Neural cell (in vitro differentiated cells): ENCODE measurements around the gene SAMD3. TPM values are rescaled to one million over a fixed set of nuclear protein-coding genes. Genes with fewer than 3 reads are reported as not detected.
"Not testable (repeated sequence)": the region's sequence is repeated elsewhere in the genome, so short reads cannot be mapped to it uniquely, and the experiment has no call there.

Experiments
- H2AFZ ChIP-seq: fragments of 200-600, 300-800 bp; sonication (generic), shearing (Covaris generic); 2 replicates; pipeline ENCODE4 v1.6.0; 2014; ENCODE audit warnings: low read depth, mild to moderate bottlenecking, antibody characterized with exemption, low read length, moderate library complexity
- H3F3A ChIP-seq: fragments of 200-600 bp; shearing (Covaris generic); 2 replicates; pipeline ENCODE4 v1.6.1; 2016; ENCODE audit warnings: mild to moderate bottlenecking, moderate library complexity, mixed read lengths, antibody characterized with exemption, low read length; ENCODE audit not compliant: insufficient read depth, poor library complexity, severe bottlenecking
- H3K27ac ChIP-seq: fragments of 200-600, 300-800 bp; sonication (generic), shearing (Covaris generic); 2 replicates; pipeline ENCODE4 v1.5.1; 2014; ENCODE audit warnings: mild to moderate bottlenecking, low read length, moderate library complexity
- H3K27me3 ChIP-seq: fragments of 300-800, 200-600 bp; sonication (generic), shearing (Covaris generic); 2 replicates; pipeline ENCODE4 v1.6.0; 2014; ENCODE audit warnings: mild to moderate bottlenecking, low read depth, low read length, moderate library complexity; ENCODE audit not compliant: insufficient read depth
- H3K36me3 ChIP-seq: fragments of 300-800, 200-600 bp; sonication (generic), shearing (Covaris generic); 2 replicates; pipeline ENCODE4 v1.5.1; 2014; ENCODE audit warnings: mild to moderate bottlenecking, antibody characterized with exemption, low read length, moderate library complexity; ENCODE audit not compliant: insufficient read depth
- H3K4me2 ChIP-seq: fragments of 300-800, 200-600 bp; sonication (generic), shearing (Covaris generic); 2 replicates; pipeline ENCODE4 v1.6.0; 2014; ENCODE audit warnings: mild to moderate bottlenecking, low read length
- H3K4me3 ChIP-seq: fragments of 300-800, 200-600 bp; sonication (generic), shearing (Covaris generic); 2 replicates; pipeline ENCODE4 v1.5.1; 2014; ENCODE audit warnings: mild to moderate bottlenecking, low read length, moderate library complexity
- H3K79me2 ChIP-seq: fragments of 200-600 bp; shearing (Covaris generic); replicated peaks from 2 replicates; pipeline ENCODE4 v1.6.0; 2014; ENCODE audit warnings: mild to moderate bottlenecking, low read length, moderate library complexity; ENCODE audit not compliant: insufficient read depth
- H3K9ac ChIP-seq: fragments of 300-800, 200-600 bp; sonication (generic), shearing (Covaris generic); 2 replicates; pipeline ENCODE4 v1.6.1; 2016; ENCODE audit warnings: mild to moderate bottlenecking, low read length, mixed read lengths
- H3K9me2 ChIP-seq: fragments of 200-600 bp; shearing (Covaris generic); 2 replicates; pipeline ENCODE4 v1.6.1; 2016; ENCODE audit warnings: mild to moderate bottlenecking, low read length, mixed read lengths; ENCODE audit not compliant: insufficient read depth
- H3K9me3 ChIP-seq: fragments of 200-600, 300-800 bp; sonication (generic), shearing (Covaris generic); 2 replicates; pipeline ENCODE4 v1.6.1; 2016; ENCODE audit warnings: mild to moderate bottlenecking, mixed run types, low read length, moderate library complexity, mixed read lengths
- H4K20me1 ChIP-seq: fragments of 200-600 bp; shearing (Covaris generic); 2 replicates; pipeline ENCODE4 v1.6.1; 2016; ENCODE audit warnings: mild to moderate bottlenecking, mixed run types; ENCODE audit not compliant: insufficient read depth
- EP300 ChIP-seq: fragments of 450-650 bp; conservative IDR thresholded peaks from 2 replicates; pipeline ENCODE4 v1.6.1; 2014; ENCODE audit warnings: antibody characterized with exemption, mild to moderate bottlenecking, moderate library complexity; ENCODE audit not compliant: poor library complexity, severe bottlenecking
- EZH2 ChIP-seq: fragments of 200-600, 300-800 bp; shearing (Covaris generic), sonication (generic); IDR thresholded peaks from 2 replicates; pipeline ENCODE4 v1.6.1; 2014; ENCODE audit warnings: antibody characterized with exemption, low read length, borderline replicate concordance, mild to moderate bottlenecking; ENCODE audit not compliant: insufficient read depth, poor library complexity, severe bottlenecking
- MXI1 ChIP-seq: fragments of 450-650 bp; conservative IDR thresholded peaks from 2 replicates; pipeline ENCODE4 v1.6.1; 2014; ENCODE audit warnings: antibody characterized with exemption, mild to moderate bottlenecking; ENCODE audit not compliant: poor library complexity, severe bottlenecking
- POLR2AphosphoS5 ChIP-seq: IDR thresholded peaks from 2 replicates; pipeline ENCODE4 v1.6.1; 2012
- RAD21 ChIP-seq: fragments of 450-650 bp; conservative IDR thresholded peaks from 2 replicates; pipeline ENCODE4 v1.6.1; 2014; ENCODE audit warnings: antibody characterized with exemption, mild to moderate bottlenecking, moderate library complexity
- SMC3 ChIP-seq: fragments of 450-650 bp; conservative IDR thresholded peaks from 2 replicates; pipeline ENCODE4 v1.6.1; 2014; ENCODE audit warnings: antibody characterized with exemption, mild to moderate bottlenecking, moderate library complexity; ENCODE audit not compliant: poor library complexity
- TAF1 ChIP-seq: IDR thresholded peaks from 2 replicates; pipeline ENCODE4 v1.6.1; 2012; ENCODE audit warnings: low read depth
- polyA minus RNA-seq: library from RNA; depleted of rRNA, polyadenylated mRNA; stranded (reverse); fragments of >200 nt; gene quantifications from 2 replicates; pipeline ENCODE4 v1.2.3, GENCODE V29; 2014
- polyA plus RNA-seq: library from polyadenylated mRNA; depleted of rRNA; stranded (reverse); fragments of >200 nt; gene quantifications from 2 replicates; pipeline ENCODE4 v1.2.3, GENCODE V29; 2014
- TF ChIP-seq, protein P1 (sequence below): IDR thresholded peaks from 2 replicates; pipeline ENCODE4 v1.6.1; 2012; ENCODE audit warnings: borderline replicate concordance
- TF ChIP-seq, protein P2 (sequence below): fragments of 450-650 bp; IDR thresholded peaks from 2 replicates; pipeline ENCODE4 v1.5.1; 2014; ENCODE audit warnings: antibody characterized with exemption, mild to moderate bottlenecking, moderate library complexity; ENCODE audit not compliant: poor library complexity, severe bottlenecking

SAMD3 gene
- polyA plus RNA-seq (17.1 and 25.9 TPM in 2 replicates), polyA minus RNA-seq (26.1 and 27.9 TPM in 2 replicates)

DNA sequence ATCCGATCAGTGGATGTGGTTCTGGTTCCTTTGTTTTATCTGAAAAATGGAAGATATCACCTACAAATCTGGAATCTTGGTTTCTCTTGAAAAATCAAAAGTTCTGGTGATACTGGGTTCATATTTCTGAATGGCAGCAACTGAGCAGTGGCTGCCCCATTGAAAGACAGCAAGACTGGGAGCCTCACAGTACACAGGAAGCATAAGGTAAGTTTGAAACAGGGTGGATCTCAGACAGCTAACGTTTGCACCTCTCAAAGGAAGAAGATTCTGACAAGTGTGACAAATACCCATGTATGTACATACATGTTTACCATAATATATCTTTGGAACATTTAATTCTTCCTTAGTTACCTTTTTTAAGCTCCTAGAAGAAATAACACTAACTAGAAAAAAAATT, at the start of gene SAMD3:
Gene SAMD3 (minus strand): TSS at position 177 of the 400 bp plus-strand sequence. CDS start 7,678 bp downstream, outside the sequence.
- Histone ChIP-seq H4K20me1 (no peaks in the 10 kb centered on the region), H3K4me3 (no peak within 1 kb of the TSS), H3K36me3 (no peaks in the 10 kb centered on the region), H2AFZ (no peak within 1 kb of the TSS), H3F3A (no peaks in the 10 kb centered on the region), H3K9me3 (no peaks in the 10 kb centered on the region), H3K9me2 (no peaks in the 10 kb centered on the region), H3K27ac (no peak within 1 kb of the TSS), H3K27me3 (no peaks in the 10 kb centered on the region), H3K4me2 (no peak within 1 kb of the TSS), H3K9ac (no peak within 1 kb of the TSS), H3K79me2 (no peaks in the 10 kb centered on the region)
- TF ChIP-seq MXI1 (no peak), EP300 (no peak), SMC3 (no peak), POLR2AphosphoS5 (no peak), RAD21 (no peak), EZH2 (no peak), TAF1 (no peak)
- TF ChIP-seq, protein P1, sequence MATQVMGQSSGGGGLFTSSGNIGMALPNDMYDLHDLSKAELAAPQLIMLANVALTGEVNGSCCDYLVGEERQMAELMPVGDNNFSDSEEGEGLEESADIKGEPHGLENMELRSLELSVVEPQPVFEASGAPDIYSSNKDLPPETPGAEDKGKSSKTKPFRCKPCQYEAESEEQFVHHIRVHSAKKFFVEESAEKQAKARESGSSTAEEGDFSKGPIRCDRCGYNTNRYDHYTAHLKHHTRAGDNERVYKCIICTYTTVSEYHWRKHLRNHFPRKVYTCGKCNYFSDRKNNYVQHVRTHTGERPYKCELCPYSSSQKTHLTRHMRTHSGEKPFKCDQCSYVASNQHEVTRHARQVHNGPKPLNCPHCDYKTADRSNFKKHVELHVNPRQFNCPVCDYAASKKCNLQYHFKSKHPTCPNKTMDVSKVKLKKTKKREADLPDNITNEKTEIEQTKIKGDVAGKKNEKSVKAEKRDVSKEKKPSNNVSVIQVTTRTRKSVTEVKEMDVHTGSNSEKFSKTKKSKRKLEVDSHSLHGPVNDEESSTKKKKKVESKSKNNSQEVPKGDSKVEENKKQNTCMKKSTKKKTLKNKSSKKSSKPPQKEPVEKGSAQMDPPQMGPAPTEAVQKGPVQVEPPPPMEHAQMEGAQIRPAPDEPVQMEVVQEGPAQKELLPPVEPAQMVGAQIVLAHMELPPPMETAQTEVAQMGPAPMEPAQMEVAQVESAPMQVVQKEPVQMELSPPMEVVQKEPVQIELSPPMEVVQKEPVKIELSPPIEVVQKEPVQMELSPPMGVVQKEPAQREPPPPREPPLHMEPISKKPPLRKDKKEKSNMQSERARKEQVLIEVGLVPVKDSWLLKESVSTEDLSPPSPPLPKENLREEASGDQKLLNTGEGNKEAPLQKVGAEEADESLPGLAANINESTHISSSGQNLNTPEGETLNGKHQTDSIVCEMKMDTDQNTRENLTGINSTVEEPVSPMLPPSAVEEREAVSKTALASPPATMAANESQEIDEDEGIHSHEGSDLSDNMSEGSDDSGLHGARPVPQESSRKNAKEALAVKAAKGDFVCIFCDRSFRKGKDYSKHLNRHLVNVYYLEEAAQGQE, result no peak
- TF ChIP-seq, protein P2, sequence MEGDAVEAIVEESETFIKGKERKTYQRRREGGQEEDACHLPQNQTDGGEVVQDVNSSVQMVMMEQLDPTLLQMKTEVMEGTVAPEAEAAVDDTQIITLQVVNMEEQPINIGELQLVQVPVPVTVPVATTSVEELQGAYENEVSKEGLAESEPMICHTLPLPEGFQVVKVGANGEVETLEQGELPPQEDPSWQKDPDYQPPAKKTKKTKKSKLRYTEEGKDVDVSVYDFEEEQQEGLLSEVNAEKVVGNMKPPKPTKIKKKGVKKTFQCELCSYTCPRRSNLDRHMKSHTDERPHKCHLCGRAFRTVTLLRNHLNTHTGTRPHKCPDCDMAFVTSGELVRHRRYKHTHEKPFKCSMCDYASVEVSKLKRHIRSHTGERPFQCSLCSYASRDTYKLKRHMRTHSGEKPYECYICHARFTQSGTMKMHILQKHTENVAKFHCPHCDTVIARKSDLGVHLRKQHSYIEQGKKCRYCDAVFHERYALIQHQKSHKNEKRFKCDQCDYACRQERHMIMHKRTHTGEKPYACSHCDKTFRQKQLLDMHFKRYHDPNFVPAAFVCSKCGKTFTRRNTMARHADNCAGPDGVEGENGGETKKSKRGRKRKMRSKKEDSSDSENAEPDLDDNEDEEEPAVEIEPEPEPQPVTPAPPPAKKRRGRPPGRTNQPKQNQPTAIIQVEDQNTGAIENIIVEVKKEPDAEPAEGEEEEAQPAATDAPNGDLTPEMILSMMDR, result no peak

- Histone ChIP-seq H3K27ac (no peak overlapping the region), H2AFZ (no peak overlapping the region), H3K36me3 (no peaks in the 10 kb centered on the region), H3K27me3 (no peaks in the 10 kb centered on the region), H3K9ac (no peak overlapping the region), H3K9me2 (no peaks in the 10 kb centered on the region), H3F3A (no peaks in the 10 kb centered on the region), H3K79me2 (no peaks in the 10 kb centered on the region), H3K4me3 (no peak overlapping the region), H3K9me3 (peaks cover 10% of the 10 kb centered on the region), H4K20me1 (no peaks in the 10 kb centered on the region), H3K4me2 (no peak overlapping the region)
- TF ChIP-seq EZH2 (no peak), SMC3 (no peak), EP300 (no peak), POLR2AphosphoS5 (no peak), MXI1 (no peak), TAF1 (no peak), RAD21 (no peak)
- TF ChIP-seq, protein P2, result no peak
- TF ChIP-seq, protein P1, result no peak
Measured at GRCh38 chr6:130269969-130270635, 47.4 kb upstream of the SAMD3 start.

- not testable (repeated sequence) for H3K27me3 ChIP-seq, H3K27ac ChIP-seq, H3K9me2 ChIP-seq, H3K4me3 ChIP-seq, H3K36me3 ChIP-seq, H3K79me2 ChIP-seq, H3K4me2 ChIP-seq, H3K9me3 ChIP-seq, H2AFZ ChIP-seq, H4K20me1 ChIP-seq, H3F3A ChIP-seq, H3K9ac ChIP-seq
Measured at GRCh38 chr6:130265553-130265952, 42.8 kb upstream of the SAMD3 start.
